Head of caudate nucleus (tissue), 42 donors: ENCODE data around the gene DISP2.

Experiments used
- DNase-seq, 42 donors: peaks; one replicate each; pipeline versions ENCODE4 v3.0.0 to v3.0.0-alpha.2; 2020 to 2021; ENCODE audit warnings: mixed read lengths in 7 of 42
- intact Hi-C: fragments of 100-400 bp; cut with DNase I; formaldehyde crosslinking; loops from one replicate; pipeline ENCODE4 v1.15.0; 2022

Gene DISP2

DNA sequence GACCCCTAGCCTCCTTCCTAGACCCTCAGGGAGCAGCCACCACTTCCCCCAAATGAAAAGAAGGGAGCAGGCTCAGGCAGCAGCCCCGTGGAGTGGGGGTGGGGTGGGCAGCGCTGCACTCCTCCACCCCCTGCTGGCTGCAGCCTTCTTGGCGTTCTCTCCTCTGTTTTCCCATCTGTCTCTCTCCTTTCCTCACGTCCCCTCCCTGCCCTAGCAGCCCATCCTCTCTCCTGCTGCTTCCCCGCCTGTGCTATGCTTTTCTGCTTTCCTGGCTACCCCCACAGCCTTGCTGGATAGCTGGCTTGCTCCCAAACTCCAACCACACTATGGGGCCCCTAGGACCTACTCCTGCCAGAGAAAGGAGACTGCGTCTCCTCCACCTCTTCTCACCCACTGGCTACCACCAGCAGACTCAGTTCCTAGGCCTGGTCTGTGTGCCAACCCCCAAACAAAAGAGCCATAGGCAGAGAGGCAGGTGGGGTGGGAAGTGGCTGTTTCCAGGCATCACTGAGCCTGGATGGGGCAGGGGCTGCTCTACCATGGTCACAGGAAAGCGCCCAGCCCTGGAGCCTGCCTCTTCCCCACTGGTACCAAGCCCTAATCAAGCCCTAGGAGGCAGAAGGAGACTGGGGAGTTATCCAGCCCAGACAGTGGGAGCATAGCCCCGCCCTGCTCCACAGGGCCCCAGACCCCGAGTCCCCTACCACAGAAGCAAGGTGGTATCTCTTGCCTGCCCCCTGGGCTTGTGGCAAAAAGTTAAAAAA, 3.4 kb upstream of the DISP2 start:
- DNase-seq = peak in 21 of 42 donors; percentile 22 to 61 (median 43)
- intact Hi-C loops = no loop called here

GRCh38 chr15:40355976-40356585, 1.9 kb upstream of the DISP2 start:
- DNase-seq = no peak
- intact Hi-C loops = no loop called here

GRCh38 chr15:40357246-40357645, 773 bp upstream of the DISP2 start:
- no peak for DNase-seq
- intact Hi-C loops = no loop called here

- peak in 28 of 42 donors; percentile 16 to 77 (median 56) for DNase-seq
- intact Hi-C loops = no loop called here
Measured at GRCh38 chr15:40358471-40359353, 693 bp downstream of the DISP2 start.

DNA sequence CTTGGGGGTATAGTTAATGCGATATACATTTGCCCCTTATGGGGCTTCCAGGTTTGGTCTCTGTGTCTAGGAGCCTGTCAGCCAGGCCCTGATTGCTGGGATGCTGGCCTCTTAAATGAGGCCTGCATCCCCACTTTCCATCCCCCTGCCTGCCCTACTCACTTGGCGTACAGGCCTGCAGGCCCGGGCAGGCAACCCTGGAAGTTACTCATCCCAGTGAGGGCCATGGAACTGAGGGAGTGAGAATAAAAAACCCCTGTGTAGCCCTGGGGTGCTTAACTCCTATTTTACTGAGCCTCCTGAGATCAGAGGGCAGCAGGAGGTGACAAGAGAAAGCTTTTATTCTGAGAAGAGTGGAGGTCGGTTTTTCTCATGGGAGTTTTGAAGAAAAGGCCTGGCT, 2.0 kb downstream of the DISP2 start:
- intact Hi-C loops = no loop called here
- no peak for DNase-seq

DNA sequence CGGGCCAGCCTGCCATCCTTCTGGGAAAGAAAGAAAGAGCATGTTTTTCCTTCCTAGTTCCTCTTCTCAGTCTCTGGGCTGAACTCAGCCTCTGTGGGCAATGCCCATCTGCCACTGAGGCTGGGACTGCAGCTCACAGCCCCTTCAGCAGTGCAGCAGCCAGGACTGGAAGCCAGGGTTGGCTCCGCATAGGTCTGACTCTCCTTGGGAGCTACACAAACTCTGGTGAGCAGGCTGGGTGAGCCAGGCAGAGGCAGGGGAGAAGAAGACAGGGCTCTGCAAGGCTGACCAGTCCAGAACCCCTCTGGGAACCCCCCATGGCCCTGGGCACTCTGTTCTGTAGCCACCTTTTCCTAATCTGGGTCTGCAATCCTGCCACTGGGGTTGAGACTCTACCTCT, 3.6 kb downstream of the DISP2 start:
- DNase-seq = no peak
- intact Hi-C loops = no loop called here

- intact Hi-C loops = no loop called here
- no peak for DNase-seq
Measured at GRCh38 chr15:40363611-40364010, 5.6 kb downstream of the DISP2 start.

DNA sequence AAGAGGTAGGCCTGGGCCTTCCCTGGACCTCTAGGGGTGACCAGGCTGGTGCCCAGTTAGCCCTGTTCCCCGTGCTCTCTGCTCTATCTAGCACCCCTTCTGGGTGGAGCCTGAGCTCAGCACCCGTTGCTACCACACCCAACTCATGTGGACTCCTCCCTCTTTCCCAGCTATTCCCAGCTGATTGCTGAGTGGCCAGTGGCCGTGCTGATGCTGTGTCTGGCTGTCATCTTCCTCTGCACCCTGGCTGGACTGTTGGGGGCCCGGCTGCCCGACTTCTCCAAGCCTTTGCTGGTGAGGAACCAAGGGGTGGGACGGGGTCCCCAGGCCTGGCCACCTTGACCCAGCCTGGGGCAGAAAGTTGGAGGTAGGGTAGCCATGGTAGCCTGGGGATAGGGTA, 6.2 kb downstream of the DISP2 start:
- no peak for DNase-seq
- intact Hi-C loops = no loop called here

DNA sequence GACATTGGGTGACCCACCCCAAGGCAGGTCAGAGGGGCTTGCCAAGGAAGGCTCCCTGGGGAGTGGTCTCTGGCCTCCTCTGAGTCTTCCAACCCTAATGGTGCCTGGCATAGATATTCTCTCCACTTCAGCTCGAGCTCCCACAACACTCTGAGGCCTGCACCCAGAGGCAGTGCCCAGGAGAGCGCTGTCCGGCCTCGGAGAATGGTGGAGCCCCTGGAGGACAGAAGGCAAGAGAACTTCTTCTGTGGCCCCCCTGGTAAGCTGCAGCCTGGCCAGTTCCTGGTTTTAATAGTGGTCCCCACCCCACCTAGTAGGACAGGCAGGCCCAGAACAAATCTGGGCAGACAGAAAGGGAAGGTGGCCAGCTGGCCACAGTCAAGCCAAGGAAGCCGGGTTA, 7.0 kb downstream of the DISP2 start:
- intact Hi-C loops = loop anchor here (5.0 kb wide), 1 partner anchor 37 kb away; no protein-coding TSS in a partner anchor
- no peak for DNase-seq

DNA sequence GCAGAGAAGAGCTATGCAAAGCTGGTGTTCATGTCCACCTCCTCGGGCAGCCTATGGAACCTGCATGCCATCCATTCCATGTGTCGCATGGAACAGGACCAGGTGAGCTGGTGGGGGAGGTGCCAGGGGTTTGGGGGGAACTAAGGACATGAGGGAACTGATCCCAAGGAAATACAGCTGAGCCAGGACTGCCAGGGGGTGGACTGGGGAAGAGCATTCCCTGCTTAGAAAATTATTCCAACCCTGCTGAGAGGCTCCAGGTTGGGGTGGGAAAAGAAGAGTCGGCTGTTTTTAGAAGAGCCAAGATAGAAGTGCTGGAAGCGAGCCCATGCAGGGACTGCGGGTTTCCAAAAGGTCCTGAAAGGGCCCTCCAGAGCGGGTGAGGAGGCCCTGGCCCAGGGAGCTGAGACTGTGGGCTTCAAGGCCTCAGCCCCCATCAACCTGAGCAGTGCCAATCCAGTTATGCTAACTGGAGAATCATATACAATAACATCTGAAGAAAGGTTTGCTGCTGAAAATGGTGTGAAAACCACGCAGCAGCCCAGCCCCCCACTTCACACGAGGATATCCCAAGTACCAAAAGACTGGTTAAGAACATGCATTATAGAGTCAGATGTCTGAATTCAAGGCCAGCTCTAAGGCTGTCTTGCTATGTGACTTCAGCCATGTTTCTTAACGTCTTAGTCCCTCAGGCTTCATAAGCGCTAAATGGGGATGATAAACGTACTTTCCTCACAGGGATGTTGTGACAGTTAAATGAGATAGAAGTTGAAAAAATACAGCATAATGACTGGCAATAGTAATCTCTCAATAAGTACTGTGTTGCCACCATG, 7.8 kb downstream of the DISP2 start:
- intact Hi-C loops = loop anchor here (5.0 kb wide), 1 partner anchor 36 kb away; no protein-coding TSS in a partner anchor
- DNase-seq = no peak

- intact Hi-C loops = loop anchor here (5.0 kb wide), 1 partner anchor 36 kb away; no protein-coding TSS in a partner anchor
- peak; percentile 40 to 91 (median 81) for DNase-seq
Measured at GRCh38 chr15:40366457-40367370, 8.7 kb downstream of the DISP2 start.

DNA sequence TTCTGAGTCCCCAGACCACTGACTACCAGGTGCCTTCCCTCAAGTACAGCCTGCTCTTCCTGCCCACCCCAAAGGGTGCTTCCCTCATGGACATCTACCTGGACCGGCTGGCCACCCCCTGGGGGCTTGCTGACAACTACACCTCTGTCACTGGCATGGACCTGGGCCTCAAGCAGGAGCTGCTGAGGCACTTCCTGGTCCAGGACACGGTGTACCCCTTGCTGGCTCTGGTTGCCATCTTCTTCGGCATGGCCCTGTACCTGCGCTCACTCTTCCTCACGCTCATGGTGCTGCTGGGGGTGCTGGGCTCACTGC, 9.3 kb downstream of the DISP2 start:
- intact Hi-C loops = loop anchor here (5.0 kb wide), 1 partner anchor 35 kb away; no protein-coding TSS in a partner anchor
- DNase-seq = no peak

DNA sequence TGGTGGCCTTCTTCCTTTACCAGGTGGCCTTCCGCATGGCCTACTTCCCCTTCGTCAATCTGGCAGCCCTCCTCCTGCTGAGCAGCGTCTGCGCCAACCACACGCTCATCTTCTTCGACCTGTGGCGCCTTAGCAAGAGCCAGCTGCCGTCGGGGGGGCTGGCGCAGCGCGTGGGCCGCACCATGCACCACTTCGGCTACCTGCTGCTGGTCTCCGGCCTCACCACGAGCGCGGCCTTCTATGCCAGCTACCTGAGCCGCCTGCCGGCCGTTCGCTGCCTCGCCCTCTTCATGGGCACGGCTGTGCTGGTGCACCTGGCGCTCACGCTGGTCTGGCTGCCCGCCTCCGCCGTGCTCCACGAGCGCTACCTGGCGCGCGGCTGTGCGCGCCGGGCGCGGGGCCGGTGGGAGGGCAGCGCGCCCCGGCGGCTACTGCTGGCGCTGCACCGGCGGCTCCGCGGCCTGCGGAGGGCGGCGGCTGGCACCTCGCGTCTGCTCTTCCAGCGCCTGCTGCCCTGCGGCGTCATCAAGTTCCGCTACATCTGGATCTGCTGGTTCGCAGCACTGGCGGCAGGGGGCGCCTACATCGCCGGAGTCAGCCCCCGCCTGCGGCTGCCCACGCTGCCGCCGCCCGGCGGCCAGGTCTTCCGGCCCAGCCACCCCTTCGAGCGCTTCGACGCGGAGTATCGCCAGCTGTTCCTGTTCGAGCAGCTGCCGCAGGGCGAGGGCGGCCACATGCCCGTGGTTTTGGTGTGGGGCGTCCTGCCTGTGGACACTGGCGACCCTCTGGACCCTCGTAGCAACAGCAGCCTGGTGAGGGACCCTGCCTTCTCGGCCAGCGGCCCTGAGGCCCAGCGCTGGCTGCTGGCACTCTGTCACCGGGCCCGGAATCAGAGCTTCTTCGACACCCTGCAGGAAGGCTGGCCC, 9.9 kb downstream of the DISP2 start:
- peak; percentile 59 to 89 (median 77) for DNase-seq
- intact Hi-C loops = loop anchor here (5.0 kb wide), 1 partner anchor 34 kb away; no protein-coding TSS in a partner anchor

- intact Hi-C loops = loop anchor here (5.0 kb wide), 1 partner anchor 33 kb away; no protein-coding TSS in a partner anchor
- no peak for DNase-seq
Measured at GRCh38 chr15:40368719-40369473, 10.9 kb downstream of the DISP2 start.

GRCh38 chr15:40369474-40369869, 11.5 kb downstream of the DISP2 start:
- DNase-seq = peak in 1 of 42 donors; percentile 28
- intact Hi-C loops = loop anchor here (5.0 kb wide), 1 partner anchor 33 kb away; no protein-coding TSS in a partner anchor

DNA sequence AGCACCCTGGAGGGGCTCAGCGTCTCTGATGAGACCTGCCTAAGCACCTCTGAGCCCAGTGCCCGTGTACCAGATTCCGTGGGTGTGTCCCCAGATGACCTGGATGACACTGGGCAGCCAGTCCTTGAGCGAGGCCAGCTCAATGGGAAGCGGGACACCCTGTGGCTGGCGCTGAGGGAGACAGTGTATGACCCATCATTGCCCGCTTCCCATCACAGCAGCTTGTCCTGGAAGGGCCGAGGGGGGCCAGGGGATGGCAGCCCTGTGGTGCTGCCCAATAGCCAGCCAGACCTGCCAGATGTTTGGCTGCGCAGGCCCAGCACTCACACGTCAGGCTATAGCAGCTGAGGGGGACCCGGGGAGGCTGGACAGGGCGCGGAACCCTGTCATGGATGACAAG, 12.0 kb downstream of the DISP2 start:
- intact Hi-C loops = loop anchor here (5.0 kb wide), 1 partner anchor 32 kb away; no protein-coding TSS in a partner anchor
- DNase-seq = no peak
